H9 (cell line): ENCODE results near the gene NINL. TPM values are rescaled to one million over a fixed set of nuclear protein-coding genes. Genes with fewer than 3 reads are reported as not detected.

Source experiments
- DNase-seq: peaks from one replicate; pipeline ENCODE4 v3.0.0-alpha.2; 2017
- H2AFZ ChIP-seq: one replicate; pipeline ENCODE4 v1.6.1; 2013; ENCODE audit warnings: mild to moderate bottlenecking, low read length, control low read depth, moderate library complexity
- H2AK5ac ChIP-seq: 2 replicates; pipeline ENCODE4 v1.6.1; 2013; ENCODE audit warnings: low read length, control low read depth, mixed read lengths; ENCODE audit not compliant: insufficient read length
- H2BK120ac ChIP-seq: one replicate; pipeline ENCODE4 v1.6.1; 2013; ENCODE audit warnings: low read depth, mild to moderate bottlenecking, low read length, control low read depth, inconsistent platforms; ENCODE audit not compliant: poor library complexity, severe bottlenecking
- H2BK12ac ChIP-seq: 2 replicates; pipeline ENCODE4 v1.6.1; 2013; ENCODE audit warnings: low read length, control low read depth, mixed read lengths, low read depth; ENCODE audit not compliant: insufficient read length
- H2BK15ac ChIP-seq: 2 replicates; pipeline ENCODE4 v1.6.1; 2013; ENCODE audit warnings: low read depth, low read length, control low read depth
- H2BK20ac ChIP-seq: one replicate; pipeline ENCODE4 v1.6.1; 2013; ENCODE audit warnings: low read depth, mild to moderate bottlenecking, low read length, control low read depth, inconsistent platforms; ENCODE audit not compliant: poor library complexity, severe bottlenecking
- H2BK5ac ChIP-seq: 2 replicates; pipeline ENCODE4 v1.6.1; 2013; ENCODE audit warnings: low read length, control low read depth, mixed read lengths; ENCODE audit not compliant: insufficient read length
- H3K14ac ChIP-seq: 2 replicates; pipeline ENCODE4 v1.6.1; 2013; ENCODE audit warnings: low read length, control low read depth; ENCODE audit not compliant: insufficient read depth
- H3K18ac ChIP-seq: 2 replicates; pipeline ENCODE4 v1.6.1; 2013; ENCODE audit warnings: low read depth, mild to moderate bottlenecking, mixed read lengths, low read length, control low read depth; ENCODE audit not compliant: insufficient read length
- H3K23ac ChIP-seq: 2 replicates; pipeline ENCODE4 v1.6.1; 2013; ENCODE audit warnings: low read length, control low read depth, mixed read lengths, low read depth; ENCODE audit not compliant: insufficient read length
- H3K23me2 ChIP-seq: 2 replicates; pipeline ENCODE4 v1.6.1; 2013; ENCODE audit warnings: low read depth, mild to moderate bottlenecking, mixed read lengths, low read length, control low read depth; ENCODE audit not compliant: insufficient read length, poor library complexity, severe bottlenecking
- H3K27ac ChIP-seq: 2 replicates; pipeline ENCODE4 v1.5.1; 2013; ENCODE audit warnings: low read length, control low read depth, mixed read lengths, low read depth; ENCODE audit not compliant: insufficient read length
- H3K27me3 ChIP-seq: 2 replicates; pipeline ENCODE4 v1.6.1; 2013; ENCODE audit warnings: low read length, control low read depth, inconsistent platforms; ENCODE audit not compliant: insufficient read depth
- H3K4ac ChIP-seq: 2 replicates; pipeline ENCODE4 v1.6.1; 2013; ENCODE audit warnings: low read depth, mild to moderate bottlenecking, control low read depth, inconsistent platforms, low read length, moderate library complexity
- H3K4me1 ChIP-seq: 2 replicates; pipeline ENCODE4 v1.6.1; 2013; ENCODE audit warnings: low read length, control low read depth, inconsistent platforms; ENCODE audit not compliant: insufficient read depth
- H3K4me2 ChIP-seq: 2 replicates; pipeline ENCODE4 v1.6.1; 2013; ENCODE audit warnings: low read length, control low read depth, mixed read lengths; ENCODE audit not compliant: insufficient read length, insufficient read depth
- H3K56ac ChIP-seq: 2 replicates; pipeline ENCODE4 v1.6.1; 2013; ENCODE audit warnings: low read depth, mild to moderate bottlenecking, mixed read lengths, low read length, control low read depth; ENCODE audit not compliant: insufficient read length
- H3K79me1 ChIP-seq: 2 replicates; pipeline ENCODE4 v1.6.1; 2013; ENCODE audit warnings: low read depth, mild to moderate bottlenecking, moderate library complexity, low read length, control low read depth, inconsistent platforms; ENCODE audit not compliant: insufficient read depth, poor library complexity, severe bottlenecking
- H3K79me2 ChIP-seq: 2 replicates; pipeline ENCODE4 v1.6.1; 2013; ENCODE audit warnings: low read length, control low read depth, inconsistent platforms; ENCODE audit not compliant: insufficient read depth
- H3K9ac ChIP-seq: 2 replicates; pipeline ENCODE4 v1.6.1; 2013; ENCODE audit warnings: low read length, control low read depth, mixed read lengths; ENCODE audit not compliant: insufficient read length; ENCODE audit errors: extremely low read depth
- H3K9me3 ChIP-seq: one replicate; pipeline ENCODE4 v1.6.1; 2013; ENCODE audit warnings: low read depth, low read length, inconsistent platforms; ENCODE audit not compliant: control insufficient read depth
- H3T11ph ChIP-seq: one replicate; pipeline ENCODE4 v1.6.1; 2013; ENCODE audit warnings: mild to moderate bottlenecking, low read length, control low read depth, inconsistent platforms
- H4K20me1 ChIP-seq: one replicate; pipeline ENCODE4 v1.6.1; 2013; ENCODE audit not compliant: control insufficient read depth, insufficient read length, insufficient read depth
- H4K5ac ChIP-seq: 2 replicates; pipeline ENCODE4 v1.6.1; 2013; ENCODE audit warnings: low read depth, mild to moderate bottlenecking, mixed read lengths, low read length, control low read depth; ENCODE audit not compliant: insufficient read length
- H4K8ac ChIP-seq: replicated peaks from 2 replicates; pipeline ENCODE4 v1.6.1; 2013; ENCODE audit warnings: low read length, control low read depth, mixed read lengths, low read depth; ENCODE audit not compliant: insufficient read length
- H4K91ac ChIP-seq: 2 replicates; pipeline ENCODE4 v1.6.1; 2013; ENCODE audit warnings: low read depth, mild to moderate bottlenecking, moderate library complexity, mixed read lengths, low read length, control low read depth; ENCODE audit not compliant: insufficient read length
- H3K27ac Mint-ChIP-seq, 3 experiments: 2 replicates in 2 of 3; 3 replicates in 1 of 3; pipeline ENCODE4 v1.8.0; 2020 to 2021; ENCODE audit warnings: mixed read lengths in 3 of 3, mild to moderate bottlenecking in 1 of 3, moderate library complexity in 1 of 3
- H3K27me3 Mint-ChIP-seq: 2 replicates; pipeline ENCODE4 v1.8.0; 2021; ENCODE audit warnings: low read depth, mild to moderate bottlenecking, moderate library complexity, mixed read lengths
- H3K36me3 Mint-ChIP-seq, 3 experiments: 2 replicates in 2 of 3; 3 replicates in 1 of 3; pipeline ENCODE4 v1.8.0; 2020 to 2021; ENCODE audit warnings: low read depth in 3 of 3, mixed read lengths in 3 of 3; ENCODE audit not compliant: insufficient read depth in 1 of 3
- H3K4me1 Mint-ChIP-seq, 2 experiments: 2 replicates each; pipeline ENCODE4 v1.8.0; 2020; ENCODE audit warnings: mixed read lengths in 2 of 2
- H3K4me3 Mint-ChIP-seq, 2 experiments: 2 replicates in 1 of 2; 3 replicates in 1 of 2; pipeline ENCODE4 v1.8.0; 2020 to 2021; ENCODE audit warnings: mild to moderate bottlenecking in 2 of 2, mixed read lengths in 2 of 2, moderate library complexity in 1 of 2
- H3K9me3 Mint-ChIP-seq, 2 experiments: 2 replicates in 1 of 2; 3 replicates in 1 of 2; pipeline ENCODE4 v1.8.0; 2020; ENCODE audit warnings: mild to moderate bottlenecking in 2 of 2, mixed read lengths in 2 of 2, moderate library complexity in 1 of 2
- CTCF ChIP-seq: fragments of 200-600 bp; sonication (generic); conservative IDR thresholded peaks from 3 replicates; pipeline ENCODE4 v1.8.0; 2021; ENCODE audit warnings: antibody characterized with exemption, mild to moderate bottlenecking
- WGBS: extraction: QIAGEN DNeasy Blood & Tissue Kit; methylation state at CpG from one replicate; pipeline ENCODE4 v1.1.7; 2013; ENCODE audit warnings: missing lambda C conversion rate, low lambda C conversion rate, mixed read lengths; ENCODE audit not compliant: insufficient read length; ENCODE audit errors: extremely low coverage; 5-methylcytosine and 5-hydroxymethylcytosine counted together
- total RNA-seq: library from RNA; stranded (reverse); gene quantifications from 2 replicates; pipeline ENCODE4 v1.2.1, GENCODE V29; 2021

Gene NINL
- total RNA-seq, 1 experiment from 2014 or later = 34.3 TPM

- Histone ChIP-seq H2BK120ac (no peak overlapping the region), H2AFZ (no peak overlapping the region), H3K23ac (no peak overlapping the region), H3K79me2 (no peaks in the 10 kb centered on the region), H2BK5ac (no peak overlapping the region), H3K23me2 (no peaks in the 10 kb centered on the region), H3K79me1 (no peaks in the 10 kb centered on the region), H2AK5ac (no peak overlapping the region), H3K14ac (peak overlapping the region; percentile 53; the same call in 1 of the 2 replicates), H3K18ac (no peak overlapping the region), H3K27ac (no peak overlapping the region), H4K91ac (no peak overlapping the region), H3K27me3 (no peaks in the 10 kb centered on the region), H3K4me2 (peak overlapping the region; percentile 36), H4K5ac (no peak overlapping the region), H3K4ac (no peak overlapping the region), H3K9ac (no peak overlapping the region), H3K56ac (no peak overlapping the region), H4K20me1 (no peaks in the 10 kb centered on the region), H2BK12ac (no peak overlapping the region), H4K8ac (no peak overlapping the region), H3K4me1 (no peaks in the 10 kb centered on the region; the same call in 1 of the 2 replicates), H3K9me3 (no peaks in the 10 kb centered on the region), H2BK20ac (no peak overlapping the region), H3T11ph (no peak overlapping the region), H2BK15ac (no peak overlapping the region)
- no peak for DNase-seq
- Mint-ChIP-seq H3K9me3 (no peaks in the 10 kb centered on the region), H3K4me1 (peaks cover 28 to 32% of the 10 kb centered on the region in 2 experiments), H3K4me3 (peak overlapping the region in 1 of 2 experiments; percentile 27; a peak in 2 of 5 replicates), H3K36me3 (peaks cover 29 to 65% (median 58%) of the 10 kb centered on the region in 3 experiments; a peak in 6 of 7 replicates), H3K27me3 (no peaks in the 10 kb centered on the region; the same call in 1 of the 2 replicates), H3K27ac (peak overlapping the region in 2 of 3 experiments; percentile 86 to 91; a peak in 5 of 7 replicates)
- no CpG with 5 or more reads among the region's 15 CpGs for WGBS
- TF ChIP-seq CTCF = no peak
These were observed 96.0 kb downstream of the NINL start for GRCh38 chr20:25489221-25489871.
